GM12892 (cell line): ENCODE results near the gene R3HDM4.

Experiments
- POLR2A ChIP-seq: IDR thresholded peaks from 2 replicates; pipeline ENCODE4 v1.6.1; 2011; ENCODE audit warnings: low read depth, low read length, control low read depth
- POLR2AphosphoS5 ChIP-seq: IDR thresholded peaks from 2 replicates; pipeline ENCODE4 v1.6.1; 2011; ENCODE audit warnings: low read depth, low read length, control low read depth

GRCh38 chr19:868458-869244 is 44.4 kb downstream of the R3HDM4 start:
- TF ChIP-seq POLR2AphosphoS5 = no peak
- no peak for TF ChIP-seq POLR2A
